DMS79 treated with DMSO at 0.1 percent for 48 hours (cell line): ENCODE data around the gene DOK5.
"Not testable (repeated sequence)": the region's sequence is repeated elsewhere in the genome, so short reads cannot be mapped to it uniquely, and the experiment has no call there.

Experiments
- DNase-seq: peaks from one replicate; lab custom pipeline; 2025; lab: John Stamatoyannopoulos, UW

DOK5 gene

GRCh38 chr20:54475334-54476168, at the start of gene DOK5:
DOK5 (plus strand) TSS chr20:54475593; CDS start chr20:54475947, 354 bp downstream.
- DNase-seq: no peak

- no peak for DNase-seq
These were observed 46.0 kb upstream of the DOK5 start for GRCh38 chr20:54429364-54429763.

- no peak for DNase-seq
These were observed 44.0 kb upstream of the DOK5 start for GRCh38 chr20:54431156-54431944.

GRCh38 chr20:54432966-54433365, 42.4 kb upstream of the DOK5 start:
- DNase-seq: no peak

GRCh38 chr20:54433636-54434035, 41.8 kb upstream of the DOK5 start:
- DNase-seq: no peak

- DNase-seq: no peak
These were observed 41.2 kb upstream of the DOK5 start for GRCh38 chr20:54434196-54434595.

GRCh38 chr20:54435015-54435414, 40.4 kb upstream of the DOK5 start:
- DNase-seq: no peak

- not testable (repeated sequence) for DNase-seq
These were observed 39.0 kb upstream of the DOK5 start for GRCh38 chr20:54436410-54436809.

GRCh38 chr20:54438166-54438565, 37.2 kb upstream of the DOK5 start:
- no peak for DNase-seq

- no peak for DNase-seq
These were observed 25.2 kb upstream of the DOK5 start for GRCh38 chr20:54450207-54450606.

GRCh38 chr20:54451171-54451570, 24.2 kb upstream of the DOK5 start:
- no peak for DNase-seq

- no peak for DNase-seq
These were observed 23.1 kb upstream of the DOK5 start for GRCh38 chr20:54452277-54452676.

GRCh38 chr20:54454982-54455381, 20.4 kb upstream of the DOK5 start:
- DNase-seq: no peak

GRCh38 chr20:54456423-54456822, 19.0 kb upstream of the DOK5 start:
- no peak for DNase-seq

- no peak for DNase-seq
These were observed 18.4 kb upstream of the DOK5 start for GRCh38 chr20:54456961-54457360.

GRCh38 chr20:54458219-54458618, 17.2 kb upstream of the DOK5 start:
- no peak for DNase-seq

- no peak for DNase-seq
These were observed 16.1 kb upstream of the DOK5 start for GRCh38 chr20:54459279-54459678.

GRCh38 chr20:54464003-54464402, 11.4 kb upstream of the DOK5 start:
- DNase-seq: no peak

- no peak for DNase-seq
These were observed 9.3 kb upstream of the DOK5 start for GRCh38 chr20:54466127-54466526.

GRCh38 chr20:54467622-54468021, 7.8 kb upstream of the DOK5 start:
- no peak for DNase-seq

- DNase-seq: no peak
These were observed 7.3 kb upstream of the DOK5 start for GRCh38 chr20:54468082-54468481.

GRCh38 chr20:54469293-54469692, 6.1 kb upstream of the DOK5 start:
- no peak for DNase-seq

GRCh38 chr20:54469952-54470351, 5.4 kb upstream of the DOK5 start:
- DNase-seq: no peak
